ENCODE data around the gene SLC4A4.

- TF ChIP-seq CTCF (IDR thresholded peaks at IDR 0.05), result no peak
- no peak for TF ChIP-seq ZFX (IDR thresholded peaks at IDR 0.05; ENCODE audit: borderline replicate concordance)
Observed at GRCh38 chr4:71541541-71541940, 202.7 kb downstream of the SLC4A4 start.

All from 22Rv1 (cell line).